ENCODE data around the gene CMTR1.
"Not testable (repeated sequence)": the region's sequence is repeated elsewhere in the genome, so short reads cannot be mapped to it uniquely, and the experiment has no call there.

CMTR1 gene

DNA sequence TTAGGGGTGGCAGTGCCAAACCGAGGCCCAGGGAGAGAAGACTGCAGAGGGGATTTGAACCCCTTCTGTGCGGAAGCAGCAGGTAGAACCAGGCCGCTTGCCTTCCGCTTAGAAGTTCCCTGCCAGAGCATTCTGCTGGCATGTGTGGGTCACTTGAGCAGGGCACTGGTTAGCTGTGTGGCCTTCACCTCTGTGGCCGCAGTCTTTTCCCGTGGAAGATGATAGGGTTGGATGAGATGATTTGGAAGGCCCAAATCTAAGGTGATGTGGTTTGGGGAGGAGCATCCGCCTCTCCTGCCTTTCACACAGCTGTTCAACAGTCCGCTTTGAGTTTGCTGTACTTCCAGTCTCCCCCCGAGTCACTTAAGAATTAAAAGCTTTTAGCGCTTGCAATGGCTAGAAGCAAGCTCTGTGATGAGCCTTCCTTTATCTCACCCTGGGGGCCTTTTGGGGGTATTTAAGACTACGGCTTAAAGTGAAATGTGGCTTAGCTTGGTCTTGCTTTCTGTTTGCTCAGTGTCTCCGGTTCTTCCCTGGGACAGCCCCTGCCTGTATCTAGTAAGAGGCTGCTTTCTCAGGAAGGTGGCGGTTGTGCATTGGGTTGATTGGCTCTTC lies 743 bp downstream of the CMTR1 start:
- peak overlapping the region; percentile 86 for H3K4me3 ChIP-seq (ENCODE audit: low read depth, low read length)
- TF ChIP-seq CTCF (conservative IDR thresholded peaks at IDR 0.05; ENCODE audit: low read depth, low read length), result no peak
- peak; percentile 30 for DNase-seq (ENCODE audit: low read depth)

- TF ChIP-seq CTCF (conservative IDR thresholded peaks at IDR 0.05; ENCODE audit: low read depth, low read length), result no peak
- H3K4me3 ChIP-seq (ENCODE audit: low read depth, low read length), result no peak overlapping the region
- no peak for DNase-seq (ENCODE audit: low read depth)
These were observed 2.4 kb downstream of the CMTR1 start for GRCh38 chr6:37435373-37435772.

DNA sequence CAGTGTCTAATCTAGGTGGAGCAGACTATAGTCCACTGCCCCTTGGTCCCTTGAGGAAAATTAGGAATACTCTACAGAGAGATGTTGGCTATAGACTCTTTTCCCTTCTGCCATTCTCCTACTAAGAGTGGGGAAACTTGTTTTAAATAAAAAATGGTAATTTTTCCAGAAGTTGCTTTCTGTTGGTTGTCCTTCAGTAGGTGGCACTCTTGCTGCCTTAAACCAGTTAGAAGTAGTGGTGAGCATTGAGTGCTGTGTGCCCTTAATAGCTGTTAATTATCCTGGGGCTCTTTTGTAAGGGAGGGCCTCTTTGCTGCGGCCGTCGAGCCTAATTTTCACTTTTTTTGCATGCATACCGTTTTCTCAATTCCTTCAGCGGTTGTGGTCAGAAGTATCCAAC lies 2.8 kb downstream of the CMTR1 start:
- TF ChIP-seq CTCF (conservative IDR thresholded peaks at IDR 0.05; ENCODE audit: low read depth, low read length), result no peak
- no peak overlapping the region for H3K4me3 ChIP-seq (ENCODE audit: low read depth, low read length)
- DNase-seq (ENCODE audit: low read depth), result peak; percentile 23

DNA sequence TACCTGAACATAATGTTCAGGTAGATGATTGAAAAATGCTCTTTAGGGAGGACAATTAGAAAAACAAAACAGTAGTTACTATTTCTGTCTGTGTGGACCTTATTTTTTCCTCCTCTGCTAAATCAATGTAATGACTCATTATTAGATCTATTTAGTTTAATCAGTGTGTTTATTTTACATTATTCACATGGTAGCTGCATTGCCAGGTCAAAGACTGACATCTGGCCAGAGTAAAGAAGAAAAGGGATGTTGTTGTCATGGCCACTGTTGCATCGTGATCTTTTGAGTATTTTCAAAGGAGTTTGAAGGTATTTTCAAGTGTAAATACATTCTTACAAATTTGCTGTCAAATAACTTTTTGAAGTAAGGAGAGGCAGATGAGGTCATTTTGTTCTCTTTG lies 5.9 kb downstream of the CMTR1 start:
- no peak for DNase-seq (ENCODE audit: low read depth)
- no peak overlapping the region for H3K4me3 ChIP-seq (ENCODE audit: low read depth, low read length)
- no peak for TF ChIP-seq CTCF (conservative IDR thresholded peaks at IDR 0.05; ENCODE audit: low read depth, low read length)

GRCh38 chr6:37441651-37442050 lies 8.6 kb downstream of the CMTR1 start:
- TF ChIP-seq CTCF (conservative IDR thresholded peaks at IDR 0.05; ENCODE audit: low read depth, low read length), result no peak
- no peak overlapping the region for H3K4me3 ChIP-seq (ENCODE audit: low read depth, low read length)
- no peak for DNase-seq (ENCODE audit: low read depth)

DNA sequence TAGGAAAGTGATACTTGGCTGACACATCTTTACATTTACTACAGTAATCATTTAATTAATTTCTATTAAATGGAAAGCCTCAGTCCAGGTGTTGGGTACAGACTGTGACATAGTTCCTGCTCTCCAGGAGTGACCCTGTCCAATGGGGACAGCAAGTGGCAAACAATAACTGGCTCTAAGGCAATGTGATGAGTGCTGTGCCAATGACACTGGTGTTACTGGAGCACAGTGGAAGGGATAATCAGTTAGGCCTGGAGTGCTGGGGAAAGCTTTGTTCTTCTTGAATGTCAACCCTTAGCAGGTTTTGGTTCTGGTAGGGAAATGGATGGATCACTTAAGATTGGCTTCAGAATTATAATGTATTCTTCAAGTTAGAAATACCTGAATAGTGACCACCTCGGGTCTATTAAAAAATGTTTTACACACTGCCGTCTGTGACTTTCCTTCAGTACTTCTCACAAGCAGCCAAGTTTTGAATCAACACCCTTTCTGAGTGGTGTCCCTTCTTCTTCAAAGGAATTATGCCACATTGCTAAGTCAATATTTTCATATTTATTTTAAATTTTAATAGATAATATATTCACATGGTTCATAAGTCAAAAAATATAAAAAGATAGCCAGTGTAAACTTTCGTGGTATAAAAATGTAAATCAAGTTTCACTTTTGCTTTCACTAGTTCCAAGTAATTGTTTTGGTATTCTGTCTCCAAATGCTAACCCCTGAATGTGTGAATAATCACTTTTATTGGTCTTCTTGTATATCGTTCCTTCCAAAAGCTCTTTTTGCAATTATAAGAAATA lies 9.6 kb downstream of the CMTR1 start:
- DNase-seq (ENCODE audit: low read depth), result no peak
- H3K4me3 ChIP-seq (ENCODE audit: low read depth, low read length), result no peak overlapping the region
- no peak for TF ChIP-seq CTCF (conservative IDR thresholded peaks at IDR 0.05; ENCODE audit: low read depth, low read length)

GRCh38 chr6:37443216-37443542 lies 10.2 kb downstream of the CMTR1 start:
- DNase-seq (ENCODE audit: low read depth); H3K4me3 ChIP-seq (ENCODE audit: low read depth, low read length): not testable (repeated sequence)
